Naive thymus-derived CD4-positive, alpha-beta T cell (primary cell): ENCODE results near the gene HIRA. TPM values are rescaled to one million over a fixed set of nuclear protein-coding genes. Genes with fewer than 3 reads are reported as not detected.

Experiments
- ATAC-seq: fragments of 150-1000 bp; cut with Tn5 transposase; 2 replicates; pipeline ENCODE4 v1.10.0; 2021; ENCODE audit warnings: mild to moderate bottlenecking, moderate library complexity
- CTCF ChIA-PET: fragments of 350-600 bp; sonication (Branson Sonifier 250); formaldehyde crosslinking; loops from one replicate; lab custom pipeline; 2021; ENCODE audit warnings: antibody characterized with exemption; lab: Charles Lee
- POLR2A ChIA-PET: fragments of 350-600 bp; sonication (Branson Sonifier 250); formaldehyde crosslinking; loops from one replicate; lab custom pipeline; 2021; ENCODE audit warnings: antibody characterized with exemption, inconsistent platforms; lab: Charles Lee
- DNase-seq, 9 donors: peaks; one replicate each; pipeline versions ENCODE4 v3.0.0 to v3.0.0-alpha.2; 2020 to 2022; ENCODE audit warnings: mixed read lengths in 1 of 9
- H3K27ac ChIP-seq: one replicate; pipeline ENCODE4 v1.7.0; 2013; ENCODE audit warnings: mild to moderate bottlenecking, low read depth, low read length, moderate library complexity
- H3K27me3 ChIP-seq, 2 donors: one replicate each; pipeline ENCODE4 v1.7.0; 2013; ENCODE audit warnings: low read length in 2 of 2, mild to moderate bottlenecking in 2 of 2, moderate library complexity in 2 of 2; ENCODE audit not compliant: control insufficient read depth in 2 of 2, insufficient read depth in 2 of 2
- H3K36me3 ChIP-seq, 3 experiments: 1 replicate in 2 of 3; 2 replicates in 1 of 3; pipeline ENCODE4 v1.7.0; 2013; ENCODE audit warnings: low read length in 3 of 3, mild to moderate bottlenecking in 3 of 3, moderate library complexity in 1 of 3; ENCODE audit not compliant: insufficient read depth in 3 of 3, control insufficient read depth in 2 of 3
- H3K4me1 ChIP-seq, 2 donors: one replicate each; pipeline ENCODE4 v1.7.0; 2013; ENCODE audit warnings: low read length in 2 of 2, mild to moderate bottlenecking in 2 of 2, moderate library complexity in 1 of 2; ENCODE audit not compliant: control insufficient read depth in 2 of 2, insufficient read depth in 2 of 2
- H3K4me3 ChIP-seq: 2 replicates; pipeline ENCODE4 v1.7.0; 2013; ENCODE audit warnings: mild to moderate bottlenecking, low read length
- H3K9me3 ChIP-seq, 3 experiments: 1 replicate in 2 of 3; 2 replicates in 1 of 3; pipeline ENCODE4 v1.7.0; 2013; ENCODE audit warnings: low read length in 3 of 3; ENCODE audit not compliant: control insufficient read depth in 2 of 3
- H3K27ac Mint-ChIP-seq, 9 donors: one replicate each; pipeline ENCODE4 v1.8.0; 2020 to 2022; ENCODE audit warnings: mixed read lengths in 9 of 9, mild to moderate bottlenecking in 8 of 9, moderate library complexity in 5 of 9, inconsistent platforms in 2 of 9
- H3K27me3 Mint-ChIP-seq, 5 donors: one replicate each; pipeline ENCODE4 v1.8.0; 2021 to 2022; ENCODE audit warnings: mixed read lengths in 5 of 5, mild to moderate bottlenecking in 1 of 5
- H3K36me3 Mint-ChIP-seq, 5 donors: one replicate each; pipeline ENCODE4 v1.8.0; 2020 to 2022; ENCODE audit warnings: mixed read lengths in 5 of 5, mild to moderate bottlenecking in 3 of 5, inconsistent platforms in 1 of 5
- H3K4me1 Mint-ChIP-seq, 7 donors: one replicate each; pipeline ENCODE4 v1.8.0; 2020 to 2022; ENCODE audit warnings: mixed read lengths in 7 of 7, mild to moderate bottlenecking in 3 of 7, inconsistent platforms in 1 of 7
- H3K4me3 Mint-ChIP-seq, 10 donors: one replicate each; pipeline ENCODE4 v1.8.0; 2020 to 2022; ENCODE audit warnings: mild to moderate bottlenecking in 10 of 10, mixed read lengths in 10 of 10, moderate library complexity in 6 of 10, inconsistent platforms in 2 of 10
- H3K9me3 Mint-ChIP-seq, 11 donors: one replicate each; pipeline ENCODE4 v1.8.0; 2020 to 2022; ENCODE audit warnings: mixed read lengths in 11 of 11, mild to moderate bottlenecking in 4 of 11, inconsistent platforms in 1 of 11, moderate library complexity in 1 of 11
- intact Hi-C, 2 donors: fragments of 100-400 bp; cut with micrococcal nuclease; formaldehyde crosslinking; loops; one replicate each; pipeline ENCODE4 v1.15.1; 2023
- polyA plus RNA-seq, 2 donors: library from polyadenylated mRNA; unstranded; fragments of 300-500 nt; fragmentation: Illumina TruSeq; gene quantifications; one replicate each; pipeline ENCODE4 v1.2.3, GENCODE V29; 2021
- total RNA-seq, 6 experiments: library from RNA in 5 of 6; stranded (reverse) in 5 of 6; gene quantifications; 1 replicate in 5 of 6; 2 replicates in 1 of 6; pipeline ENCODE4 v1.2.3 and lab custom pipeline; 2021 to 2026

Gene HIRA
- total and polyA plus RNA-seq, 7 experiments from 2014 or later = 2.8 to 42.3 (median 22.5) TPM

GRCh38 chr22:19471572-19471971 is 40.0 kb upstream of the HIRA start:
- Histone ChIP-seq H3K4me1 (peaks cover 6 to 7% of the 10 kb centered on the region in 2 donors), H3K27ac (no peak overlapping the region), H3K27me3 (no peaks in the 10 kb centered on the region), H3K9me3 (no peaks in the 10 kb centered on the region), H3K36me3 (peaks cover 22 to 85% (median 51%) of the 10 kb centered on the region in 3 experiments), H3K4me3 (no peak overlapping the region)
- Mint-ChIP-seq H3K4me3 (no peak overlapping the region), H3K9me3 (no peaks in the 10 kb centered on the region), H3K27ac (no peak overlapping the region), H3K4me1 (peaks cover 5 to 32% (median 18%) of the 10 kb centered on the region in 7 donors), H3K27me3 (no peaks in the 10 kb centered on the region), H3K36me3 (peaks cover 7 to 65% (median 20%) of the 10 kb centered on the region in 5 donors)
- intact Hi-C loops = loop anchor here (10.0 kb wide), 3 partner anchors 177 to 517 kb away; partner anchors contain the start of genes CLTCL1 (in 1 of the 2) and SEPTIN5 (in 1 of the 2)
- DNase-seq (no peak), ATAC-seq (no peak)
- ChIA-PET CTCF (no interaction called here), POLR2A (no interaction called here)

GRCh38 chr22:19470010-19470409 is 38.5 kb upstream of the HIRA start:
- Histone ChIP-seq H3K4me1 (no peaks in the 10 kb centered on the region), H3K4me3 (no peak overlapping the region), H3K27ac (no peak overlapping the region), H3K36me3 (peaks cover 34 to 97% (median 61%) of the 10 kb centered on the region in 3 experiments), H3K27me3 (no peaks in the 10 kb centered on the region), H3K9me3 (no peaks in the 10 kb centered on the region)
- intact Hi-C loops = loop anchor here (10.0 kb wide), 3 partner anchors 175 to 515 kb away; partner anchors contain the start of genes CLTCL1 (in 1 of the 2) and SEPTIN5 (in 1 of the 2)
- Mint-ChIP-seq H3K36me3 (peaks cover 12 to 71% (median 27%) of the 10 kb centered on the region in 5 donors), H3K4me1 (peaks cover 0 to 26% (median 6%) of the 10 kb centered on the region in 7 donors), H3K27me3 (no peaks in the 10 kb centered on the region), H3K27ac (no peak overlapping the region), H3K9me3 (no peaks in the 10 kb centered on the region), H3K4me3 (no peak overlapping the region)
- CTCF ChIA-PET = no interaction called here
- ATAC-seq (no peak), DNase-seq (no peak)
- POLR2A ChIA-PET = interaction anchor here (1.0 kb wide), 1 partner anchor 22 kb away, joined by 3 read pairs; the partner anchor contains the start of gene C22orf39

DNA sequence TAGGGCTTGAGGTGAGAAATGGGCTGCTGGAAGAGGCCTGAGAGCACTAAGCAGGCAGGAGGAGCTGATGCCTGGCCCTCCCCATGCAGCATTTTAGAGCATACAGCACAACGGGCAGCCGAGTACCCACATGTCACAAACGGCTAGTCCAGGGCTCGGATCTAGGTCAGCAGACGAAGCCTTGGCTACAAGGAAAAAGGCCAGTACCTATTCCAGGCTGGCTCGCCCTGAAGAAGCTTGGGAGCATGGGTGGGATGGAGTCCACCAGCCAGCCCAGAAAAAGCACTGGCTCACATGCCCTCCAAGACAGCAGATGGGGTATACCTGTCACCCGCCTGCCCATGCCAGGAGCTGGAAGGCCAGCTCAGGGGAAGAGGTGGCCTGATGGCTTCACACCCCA is 37.9 kb upstream of the HIRA start:
- Mint-ChIP-seq H3K4me3 (no peak overlapping the region), H3K27me3 (no peaks in the 10 kb centered on the region)

GRCh38 chr22:19467912-19468311 is 36.4 kb upstream of the HIRA start:
- Histone ChIP-seq H3K27me3 (no peaks in the 10 kb centered on the region), H3K9me3 (no peaks in the 10 kb centered on the region), H3K4me1 (no peaks in the 10 kb centered on the region), H3K27ac (no peak overlapping the region), H3K4me3 (no peak overlapping the region), H3K36me3 (peaks cover 36 to 98% (median 69%) of the 10 kb centered on the region in 3 experiments)
- H3K27ac Mint-ChIP-seq = peak overlapping the region in 1 of 9 donors; percentile 14
- ChIA-PET CTCF (no interaction called here), POLR2A (interaction anchor here (1.3 kb wide), 1 partner anchor 11 kb away, joined by 3 read pairs; the partner anchor contains the start of genes CDC45 and UFD1)
- H3K9me3 Mint-ChIP-seq = no peaks in the 10 kb centered on the region
- H3K4me1 Mint-ChIP-seq = peaks cover 0 to 24% (median 5%) of the 10 kb centered on the region in 7 donors
- no peak for DNase-seq
- H3K36me3 Mint-ChIP-seq = peaks cover 13 to 82% (median 32%) of the 10 kb centered on the region in 5 donors
- no peak overlapping the region for H3K4me3 Mint-ChIP-seq
- no peaks in the 10 kb centered on the region for H3K27me3 Mint-ChIP-seq
- intact Hi-C loops = no loop called here
- no peak for ATAC-seq

More for the DNA sequence above, 37.9 kb upstream of the HIRA start:
- no peak overlapping the region for H3K4me3 ChIP-seq
- DNase-seq (no peak), ATAC-seq (no peak)
- H3K27ac ChIP-seq = no peak overlapping the region
- POLR2A ChIA-PET = interaction anchor here (1.0 to 1.3 kb wide), 2 partner anchors 10 to 22 kb away, joined by 3 read pairs; partner anchors contain the start of genes C22orf39, CDC45 and UFD1
- peaks cover 0 to 29% (median 5%) of the 10 kb centered on the region in 7 donors for H3K4me1 Mint-ChIP-seq
- no peaks in the 10 kb centered on the region for H3K9me3 Mint-ChIP-seq
- H3K27me3 ChIP-seq = no peaks in the 10 kb centered on the region
- CTCF ChIA-PET = no interaction called here
- peaks cover 40 to 97% (median 66%) of the 10 kb centered on the region in 3 experiments for H3K36me3 ChIP-seq
- H3K4me1 ChIP-seq = no peaks in the 10 kb centered on the region
- peaks cover 13 to 77% (median 30%) of the 10 kb centered on the region in 5 donors for H3K36me3 Mint-ChIP-seq
- no peaks in the 10 kb centered on the region for H3K9me3 ChIP-seq
- H3K27ac Mint-ChIP-seq = no peak overlapping the region
- intact Hi-C loops = no loop called here

- Histone ChIP-seq H3K4me1 (no peaks in the 10 kb centered on the region), H3K36me3 (peaks cover 36 to 93% (median 64%) of the 10 kb centered on the region in 3 experiments), H3K27me3 (no peaks in the 10 kb centered on the region), H3K27ac (no peak overlapping the region), H3K4me3 (no peak overlapping the region), H3K9me3 (no peaks in the 10 kb centered on the region)
- no peak for ATAC-seq
- no peak for DNase-seq
- H3K9me3 Mint-ChIP-seq = no peaks in the 10 kb centered on the region
- H3K27ac Mint-ChIP-seq = no peak overlapping the region
- intact Hi-C loops = no loop called here
- H3K4me3 Mint-ChIP-seq = no peak overlapping the region
- POLR2A ChIA-PET = interaction anchor here (0.6 kb wide), 1 partner anchor 21 kb away, joined by 3 read pairs; no protein-coding TSS in a partner anchor
- CTCF ChIA-PET = no interaction called here
- no peaks in the 10 kb centered on the region for H3K27me3 Mint-ChIP-seq
- peaks cover 13 to 78% (median 31%) of the 10 kb centered on the region in 5 donors for H3K36me3 Mint-ChIP-seq
- peaks cover 0 to 24% (median 5%) of the 10 kb centered on the region in 7 donors for H3K4me1 Mint-ChIP-seq
These were observed 35.6 kb upstream of the HIRA start for GRCh38 chr22:19466848-19467752.

GRCh38 chr22:19466126-19466716 is 34.7 kb upstream of the HIRA start:
- ChIA-PET POLR2A (no interaction called here), CTCF (no interaction called here)
- DNase-seq (no peak), ATAC-seq (no peak)
- no peaks in the 10 kb centered on the region for H3K9me3 ChIP-seq
- no peaks in the 10 kb centered on the region for H3K4me1 ChIP-seq
- Mint-ChIP-seq H3K4me3 (no peak overlapping the region), H3K27me3 (no peaks in the 10 kb centered on the region), H3K9me3 (no peaks in the 10 kb centered on the region), H3K36me3 (peaks cover 13 to 75% (median 32%) of the 10 kb centered on the region in 5 donors), H3K4me1 (peaks cover 0 to 24% (median 0%) of the 10 kb centered on the region in 7 donors), H3K27ac (peak overlapping the region in 1 of 9 donors; percentile 18)
- no peak overlapping the region for H3K4me3 ChIP-seq
- H3K27me3 ChIP-seq = no peaks in the 10 kb centered on the region
- no peak overlapping the region for H3K27ac ChIP-seq
- peaks cover 29 to 84% (median 55%) of the 10 kb centered on the region in 3 experiments for H3K36me3 ChIP-seq
- intact Hi-C loops = no loop called here
